ENCODE measurements around the gene KDM3A.

- no peak for TF ChIP-seq POLR2A (IDR thresholded peaks at IDR 0.05)
- no peak for TF ChIP-seq POLR2AphosphoS5 (IDR thresholded peaks at IDR 0.05)
Measured at GRCh38 chr2:86416146-86416545, 25.0 kb upstream of the KDM3A start.
